GM19099 (cell line): ENCODE results near the gene MYLK.

ENCODE experiments used
- POLR2A ChIP-seq: IDR thresholded peaks from 3 replicates; pipeline ENCODE4 v1.6.1; 2011; ENCODE audit warnings: low read depth; ENCODE audit not compliant: insufficient read length; ENCODE audit errors: extremely low read depth

MYLK gene

DNA sequence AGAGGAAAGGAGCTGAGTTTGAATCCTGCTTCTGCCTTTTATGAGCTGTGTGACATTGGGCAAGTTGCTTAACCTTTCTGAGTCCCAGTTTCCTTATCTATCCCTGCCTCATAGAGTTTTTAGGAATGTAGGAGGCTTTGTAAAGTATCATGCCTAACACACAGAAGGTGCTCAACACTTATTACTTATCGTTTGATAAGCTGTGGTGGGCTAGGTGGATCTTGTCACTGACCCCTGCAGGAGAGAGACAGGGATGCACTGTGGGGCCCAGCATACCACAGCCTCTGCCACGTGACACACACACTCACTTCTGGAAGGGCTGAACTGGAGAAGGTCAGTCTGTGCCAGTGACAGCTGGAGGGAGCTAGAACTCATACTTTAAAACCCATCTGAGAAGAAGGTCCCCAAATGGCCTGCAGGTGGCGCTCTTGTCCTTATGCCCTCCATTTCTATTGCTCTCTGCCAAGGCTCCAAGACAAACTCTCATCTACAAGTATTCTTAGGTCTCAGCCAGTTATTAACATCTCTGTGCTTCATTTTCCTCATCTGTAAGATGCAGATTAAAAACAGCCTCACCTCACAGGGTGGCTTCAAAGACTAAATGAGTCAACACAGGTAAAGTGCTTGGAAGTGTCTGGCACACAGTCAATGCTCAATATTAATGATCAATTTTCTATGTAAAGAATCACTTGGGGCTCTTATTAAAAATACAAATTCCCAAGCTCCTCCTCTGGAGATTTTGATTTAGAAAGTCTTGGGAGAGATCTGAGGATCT, 241.8 kb downstream of the MYLK start:
- no peak for TF ChIP-seq POLR2A

DNA sequence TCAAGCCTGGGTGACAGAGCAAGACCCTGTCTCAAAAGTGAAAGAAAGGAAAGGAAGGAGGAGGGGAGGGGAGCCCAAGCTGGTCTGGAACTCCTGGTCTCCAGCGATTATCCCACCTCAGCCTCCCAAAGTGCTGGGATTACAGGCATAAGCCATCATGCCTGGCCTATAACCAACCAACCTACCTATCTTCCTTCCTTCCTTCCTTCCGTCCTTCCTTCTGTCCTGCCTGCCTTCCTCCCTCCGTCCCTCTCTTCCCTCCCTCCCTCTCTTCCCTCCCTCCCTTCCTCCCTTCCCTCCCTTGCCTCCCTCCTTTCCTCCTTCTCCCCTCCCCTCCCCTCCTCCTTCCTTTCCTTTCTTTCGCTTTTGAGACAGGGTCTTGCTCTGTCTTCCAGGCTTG, 242.6 kb downstream of the MYLK start:
- no peak for TF ChIP-seq POLR2A

DNA sequence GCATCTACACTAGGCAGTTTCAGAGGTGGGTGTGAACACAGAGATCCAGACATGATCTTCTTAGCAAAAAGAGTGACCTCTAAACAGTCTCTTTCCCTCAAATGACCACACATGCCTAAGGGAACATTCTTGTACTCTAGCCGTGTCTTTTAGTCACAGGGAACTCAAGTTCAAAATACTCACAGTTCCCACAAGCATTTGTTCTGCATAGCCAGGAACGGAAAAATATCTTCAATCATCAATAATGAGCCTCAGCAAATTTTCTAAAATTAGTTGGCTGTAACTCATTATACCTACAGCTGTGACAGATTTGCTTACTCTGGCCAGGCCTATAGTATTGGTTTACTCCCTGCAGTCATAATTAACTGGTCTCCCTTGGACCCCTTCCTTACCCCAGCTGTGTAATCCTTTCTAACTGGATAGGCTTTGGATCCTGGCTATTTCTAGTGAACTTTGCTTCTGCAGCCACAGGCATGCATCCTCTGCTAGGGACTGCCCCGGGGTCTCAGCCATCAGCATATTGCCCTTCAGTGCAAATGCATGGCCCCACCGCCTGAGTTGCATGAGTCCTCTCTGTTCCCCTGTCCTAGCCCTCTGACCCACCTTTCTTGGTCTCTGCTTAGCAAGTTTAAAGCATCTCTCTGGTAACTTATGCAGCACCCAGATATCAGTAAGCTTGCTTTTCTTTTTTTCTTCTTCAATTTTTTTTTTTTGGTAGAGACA, 243.2 kb downstream of the MYLK start:
- no peak for TF ChIP-seq POLR2A

DNA sequence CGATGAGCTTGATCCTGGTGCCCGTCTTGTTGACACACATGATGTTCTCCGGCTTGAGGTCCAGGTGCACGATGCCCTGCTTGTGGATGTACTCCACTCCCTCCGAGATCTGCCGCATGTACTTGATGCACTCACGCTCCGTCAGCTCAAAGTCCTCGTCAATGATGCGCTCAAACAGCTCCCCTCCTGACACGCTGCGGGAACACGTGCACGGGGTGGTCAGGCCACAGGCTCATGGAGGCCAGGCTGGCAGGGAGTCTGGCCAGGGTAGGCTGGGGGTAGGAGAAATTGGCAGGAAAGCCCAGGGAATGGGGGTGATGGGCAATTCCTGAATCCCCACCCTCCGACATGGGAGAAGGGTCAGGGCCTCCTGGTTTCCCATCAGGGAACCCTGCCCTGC, 243.8 kb downstream of the MYLK start:
- TF ChIP-seq POLR2A, result no peak

DNA sequence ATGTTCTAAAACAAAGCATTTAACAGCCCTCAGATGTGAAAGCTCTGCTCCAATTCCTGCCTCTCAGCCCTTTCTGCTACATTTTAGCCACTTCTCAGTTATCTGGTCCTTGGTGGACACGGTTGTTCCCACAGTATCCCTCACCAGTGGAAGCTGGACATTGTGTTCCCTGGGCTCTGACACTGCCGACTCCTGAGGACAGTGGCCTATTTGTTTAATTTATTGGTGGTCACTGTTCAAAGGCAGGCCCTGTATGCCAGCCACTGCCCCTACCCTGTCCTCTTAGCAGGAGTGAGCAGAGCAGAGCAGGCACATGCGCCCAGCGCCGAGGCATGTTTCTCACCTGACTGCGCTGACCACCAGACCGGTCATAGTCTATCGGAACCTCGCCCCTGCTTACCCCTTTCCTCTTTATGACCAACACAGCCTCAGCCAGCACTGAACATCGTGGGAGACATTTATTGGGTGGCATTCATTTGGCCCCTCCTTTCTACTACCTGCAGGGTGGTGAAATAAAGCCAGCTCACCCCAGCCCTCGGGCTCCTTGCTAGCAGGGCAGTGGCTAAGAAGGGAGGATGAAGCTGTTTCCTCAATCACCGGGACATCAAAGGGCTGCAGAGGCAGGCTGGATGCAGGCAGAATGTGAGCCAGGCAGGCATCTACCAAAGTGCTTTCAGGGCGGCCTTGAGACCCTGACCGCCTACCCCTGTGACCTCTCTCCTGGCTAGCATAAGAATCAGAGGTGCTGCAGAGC, 245.0 kb downstream of the MYLK start:
- TF ChIP-seq POLR2A, result no peak

DNA sequence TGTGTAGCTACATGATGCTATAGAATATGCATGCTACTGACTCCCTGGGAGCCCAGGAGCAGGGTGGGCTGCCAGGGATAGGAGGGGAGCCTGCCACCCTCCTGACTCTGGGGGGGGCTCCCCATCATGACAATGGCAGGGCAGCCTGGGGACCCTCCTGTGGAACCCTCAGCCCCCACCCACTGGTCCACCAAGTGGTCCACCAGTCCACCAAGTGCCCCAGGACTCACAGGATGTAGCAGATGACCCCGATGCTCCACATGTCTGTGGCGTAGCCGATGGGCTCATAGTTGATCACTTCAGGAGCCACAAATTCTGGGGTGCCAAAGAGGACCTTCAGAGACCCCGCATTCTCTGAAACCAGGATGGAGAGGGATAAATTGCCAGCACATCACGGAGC, 246.3 kb downstream of the MYLK start:
- TF ChIP-seq POLR2A, result no peak

DNA sequence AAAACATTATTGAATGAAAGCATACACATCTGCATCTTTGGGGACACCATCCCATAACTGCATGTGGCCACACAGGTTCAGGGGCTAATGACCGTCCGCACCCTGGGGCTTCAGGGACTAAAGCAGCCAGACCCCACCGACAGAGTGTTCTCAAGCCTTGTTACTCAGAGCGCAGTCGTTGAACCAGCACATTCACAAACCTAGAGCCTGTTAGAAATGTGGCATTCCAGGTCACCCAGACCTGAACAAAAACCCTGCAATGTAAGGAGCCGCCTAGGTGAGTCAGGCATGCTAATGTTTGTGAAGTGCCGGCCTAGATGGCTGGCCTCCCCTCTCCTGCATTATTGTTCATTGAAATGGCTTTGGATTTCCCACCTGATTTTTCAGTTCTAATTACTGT, 247.0 kb downstream of the MYLK start:
- TF ChIP-seq POLR2A, result no peak

DNA sequence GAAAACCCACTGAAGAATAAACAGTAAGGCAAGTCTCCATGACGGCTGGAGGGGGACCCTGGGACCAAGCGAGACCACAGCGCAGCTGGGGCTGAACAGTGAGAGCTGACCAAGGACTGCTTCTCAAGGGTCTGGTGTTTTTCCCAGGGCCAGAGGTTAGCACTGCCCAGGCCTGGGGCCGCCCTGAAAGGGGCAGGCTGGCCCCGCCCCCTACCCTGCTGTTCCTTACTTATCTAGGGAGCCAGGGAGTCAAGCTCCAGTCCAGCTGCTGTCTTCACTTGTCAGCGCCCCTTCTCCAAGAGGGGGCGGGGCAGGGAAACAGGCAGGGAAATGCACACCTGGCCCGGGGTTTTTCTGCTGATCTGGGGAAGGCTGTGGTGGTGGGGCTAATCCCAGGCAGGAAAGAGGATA, 247.7 kb downstream of the MYLK start:
- TF ChIP-seq POLR2A, result no peak

DNA sequence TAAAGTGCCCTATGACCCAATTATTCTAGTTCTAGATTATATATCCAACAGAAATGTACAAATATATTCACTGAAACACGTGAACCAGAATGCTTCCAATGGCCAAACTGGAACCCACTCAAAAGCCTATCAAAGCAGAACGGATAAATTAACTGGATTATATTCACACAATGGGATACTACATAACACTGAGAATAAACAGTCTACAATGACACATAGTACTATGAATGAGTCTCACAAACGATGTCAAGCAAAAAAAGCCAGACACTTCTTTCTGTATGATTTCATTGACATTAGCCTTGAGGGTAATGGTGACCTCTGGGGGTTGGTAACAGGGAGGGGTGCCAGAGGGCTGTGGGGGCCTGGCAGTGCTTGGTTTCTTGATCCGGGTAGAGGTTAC, 248.4 kb downstream of the MYLK start:
- TF ChIP-seq POLR2A, result no peak

DNA sequence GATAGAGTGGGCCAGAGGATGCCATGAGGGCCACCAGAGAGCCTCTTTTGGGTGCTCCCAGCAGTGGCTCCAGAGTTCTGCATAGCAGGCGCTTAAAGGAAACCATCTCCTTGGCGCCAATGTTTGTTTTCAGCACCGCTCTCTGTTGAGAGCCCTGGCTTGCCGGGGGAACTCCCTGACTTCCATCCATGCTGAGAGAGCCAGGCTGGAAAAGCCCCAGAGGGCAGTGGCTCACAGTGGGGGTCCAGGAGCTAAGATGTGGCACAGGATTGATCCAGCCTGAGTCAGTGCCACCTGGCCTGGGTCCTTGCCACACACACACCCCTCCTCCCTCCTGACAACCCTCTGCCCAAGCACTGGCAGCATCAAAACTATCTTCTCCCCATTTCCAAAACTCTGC, 248.9 kb downstream of the MYLK start:
- TF ChIP-seq POLR2A, result no peak

DNA sequence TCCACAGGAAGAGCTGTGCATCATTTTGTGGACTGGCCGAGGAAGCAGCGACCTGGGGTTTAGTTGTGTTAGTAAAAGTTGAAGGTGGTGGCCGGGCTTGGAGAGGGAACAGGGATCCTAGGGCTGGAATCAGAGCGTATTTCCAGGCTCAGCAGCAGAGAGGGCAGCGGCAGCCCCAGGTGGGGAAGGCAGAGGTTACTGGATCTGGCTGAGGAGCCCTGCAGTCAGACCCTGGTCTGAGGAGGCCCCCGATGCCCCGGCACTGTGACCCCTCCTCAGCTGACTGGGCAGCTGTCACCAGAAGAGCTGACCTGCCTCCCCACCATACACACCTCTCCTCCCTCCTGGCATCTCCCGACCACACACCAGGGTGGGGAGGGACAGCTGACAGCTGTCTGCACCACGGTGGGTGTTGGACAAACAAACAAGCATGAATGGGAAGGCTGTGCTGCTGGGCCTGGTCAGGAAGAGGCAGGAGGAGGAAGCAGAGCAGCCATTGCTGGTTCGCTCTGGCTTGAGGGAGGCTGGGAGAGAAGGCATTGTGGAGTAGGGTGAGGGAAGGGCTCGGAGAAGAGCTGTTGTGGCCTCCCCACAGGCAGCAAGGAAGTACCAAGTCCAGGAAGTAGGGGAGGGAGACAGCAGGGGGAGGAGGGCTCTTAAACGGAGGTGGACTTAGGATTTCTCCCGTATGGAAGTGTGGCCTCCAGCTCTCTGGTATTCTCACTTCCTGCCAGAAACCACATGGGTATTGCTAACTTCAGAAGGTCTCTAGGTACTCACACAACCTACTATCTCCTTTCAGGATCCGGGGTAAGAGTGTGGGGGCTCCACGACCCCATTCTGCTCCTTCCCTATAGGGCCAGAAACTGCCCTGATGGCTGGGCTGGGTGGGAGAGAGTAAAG, 249.7 kb downstream of the MYLK start:
- no peak for TF ChIP-seq POLR2A

DNA sequence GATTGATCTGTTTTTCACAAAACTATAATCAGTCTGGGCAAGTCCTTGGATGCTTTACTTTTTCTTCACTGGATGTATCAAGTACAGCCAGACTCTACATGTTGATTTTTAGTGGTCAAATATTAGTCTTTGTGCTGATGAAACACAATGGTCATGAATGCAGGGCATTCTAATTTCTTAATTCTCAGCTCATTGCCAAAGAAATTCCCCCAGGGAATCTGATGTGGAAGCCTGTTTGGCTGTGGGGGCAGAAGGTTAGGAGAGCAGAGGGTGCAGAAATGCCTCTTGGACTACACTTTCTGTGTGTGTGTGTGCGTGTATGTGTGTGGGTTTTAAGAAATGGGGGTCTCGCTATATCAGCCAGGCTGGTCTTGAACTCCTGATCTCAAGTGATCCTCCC, 250.6 kb downstream of the MYLK start:
- no peak for TF ChIP-seq POLR2A

DNA sequence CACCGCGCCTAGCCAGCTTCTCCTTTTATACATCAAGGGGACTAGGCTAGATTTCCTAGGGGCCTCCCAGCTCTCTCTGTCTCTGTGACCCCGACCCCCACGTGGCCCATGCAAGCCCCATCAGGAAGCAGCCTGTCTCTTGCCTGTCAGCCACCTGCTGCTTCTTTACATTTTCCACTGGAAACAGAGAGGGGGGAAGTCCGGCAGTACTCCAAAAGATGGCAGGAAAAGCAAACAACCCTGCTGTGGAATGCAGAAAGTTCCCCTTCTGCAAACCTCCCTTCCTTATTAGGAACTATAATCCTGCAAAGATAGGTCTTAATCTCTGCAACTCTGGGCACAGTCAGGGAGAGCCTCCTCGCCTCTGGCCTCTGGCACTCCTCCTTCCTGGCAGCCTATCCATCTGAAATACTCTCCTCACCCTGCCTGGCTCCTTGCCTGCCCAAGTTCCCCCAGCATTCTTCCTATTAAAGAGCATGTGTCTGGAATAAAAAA, 251.9 kb downstream of the MYLK start:
- TF ChIP-seq POLR2A, result no peak

DNA sequence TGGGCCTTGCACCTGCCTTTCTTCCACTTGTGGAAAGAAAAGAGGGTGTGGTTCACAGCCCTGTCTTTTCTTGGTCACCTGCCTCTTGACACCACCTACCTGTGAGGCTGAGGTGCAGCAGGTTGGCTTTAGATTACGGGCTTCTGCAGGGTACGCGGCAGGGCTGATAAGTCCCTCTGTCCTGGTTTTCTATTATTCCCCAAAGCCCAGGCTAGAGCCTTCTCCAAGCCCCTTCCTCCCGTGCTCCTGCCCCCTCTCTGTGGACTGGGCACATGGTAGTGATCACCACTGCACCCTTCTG, 254.4 kb downstream of the MYLK start:
- no peak for TF ChIP-seq POLR2A
